Endothelial cell of umbilical vein (primary cell): ENCODE measurements around the gene NEK7. TPM values are rescaled to one million over a fixed set of nuclear protein-coding genes. Genes with fewer than 3 reads are reported as not detected.

Experiments
- BruUV-seq: library from RNA; stranded (reverse); fragments of 400-500 nt; replicated peaks from 2 replicates; lab custom pipeline; 2021; lab: Mats Ljungman, UMichigan
- CTCF ChIA-PET: fragments of 300-600, 350-600 bp; sonication (Branson Sonifier 250); formaldehyde crosslinking; loops from one replicate; lab custom pipeline; 2021; ENCODE audit warnings: antibody characterized with exemption, inconsistent platforms; lab: Charles Lee
- POLR2A ChIA-PET: fragments of 300-600, 350-600 bp; sonication (Branson Sonifier 250); formaldehyde crosslinking; loops from one replicate; lab custom pipeline; 2021; ENCODE audit warnings: antibody characterized with exemption, inconsistent platforms; lab: Charles Lee
- DNase-seq: peaks from one replicate; pipeline ENCODE4 v3.0.0-alpha.2; 2011; ENCODE audit warnings: low read depth, low spot score
- FAIRE-seq: peaks from 2 replicates; lab custom pipeline; 2011; peaks lifted over from hg19 to GRCh38; lab: Jason Lieb, UNC
- H2AFZ ChIP-seq: 2 replicates; pipeline ENCODE4 v1.6.0; 2012; ENCODE audit warnings: low read depth, low read length, control low read depth, inconsistent platforms
- H3K27ac ChIP-seq: 2 replicates; pipeline ENCODE4 v1.5.1; 2011; ENCODE audit warnings: low read depth, mild to moderate bottlenecking, control low read depth, low read length, moderate library complexity; ENCODE audit not compliant: insufficient read depth
- H3K27me3 ChIP-seq, 2 experiments: 2 replicates each; pipeline versions ENCODE4 v1.6.0 to v1.6.1; 2011; ENCODE audit warnings: low read length in 2 of 2, mixed read lengths in 1 of 2; ENCODE audit not compliant: control insufficient read depth in 2 of 2, insufficient read depth in 2 of 2
- H3K36me3 ChIP-seq, 2 experiments: 2 replicates in 1 of 2; 3 replicates in 1 of 2; pipeline ENCODE4 v1.5.1; 2011; ENCODE audit warnings: low read length in 2 of 2, mild to moderate bottlenecking in 1 of 2, moderate library complexity in 1 of 2; ENCODE audit not compliant: control insufficient read depth in 2 of 2, insufficient read depth in 2 of 2; ENCODE audit errors: extremely low read depth in 1 of 2
- H3K4me1 ChIP-seq: 3 replicates; pipeline ENCODE4 v1.5.1; 2011; ENCODE audit warnings: mild to moderate bottlenecking, low read length; ENCODE audit not compliant: control insufficient read depth, insufficient read depth; ENCODE audit errors: extremely low read depth
- H3K4me2 ChIP-seq: 2 replicates; pipeline ENCODE4 v1.6.1; 2011; ENCODE audit warnings: low read length, control low read depth, mixed read lengths; ENCODE audit not compliant: insufficient read depth
- H3K4me3 ChIP-seq, 3 experiments: fragments of 200-600 bp in 1 of 3; sonication (generic), shearing (Covaris generic) in 1 of 3; replicated peaks in 1 of 3; 2 replicates each; pipeline ENCODE4 v1.5.1; 2011 to 2016; ENCODE audit warnings: control low read depth in 3 of 3, low read length in 3 of 3, mild to moderate bottlenecking in 2 of 3, inconsistent platforms in 1 of 3, low read depth in 1 of 3, moderate library complexity in 1 of 3; ENCODE audit not compliant: insufficient read depth in 1 of 3
- H3K79me2 ChIP-seq: 2 replicates; pipeline ENCODE4 v1.6.0; 2012; ENCODE audit warnings: low read length, inconsistent platforms; ENCODE audit not compliant: control insufficient read depth, insufficient read depth
- H3K9ac ChIP-seq: replicated peaks from 2 replicates; pipeline ENCODE3; 2011; ENCODE audit warnings: low read length, control low read depth; ENCODE audit not compliant: insufficient read depth; ENCODE audit errors: extremely low read depth
- H3K9me1 ChIP-seq: replicated peaks from 3 replicates; pipeline ENCODE4 v1.6.0; 2011; ENCODE audit warnings: mild to moderate bottlenecking, low read length; ENCODE audit not compliant: control insufficient read depth, insufficient read depth; ENCODE audit errors: extremely low read depth
- H3K9me3 ChIP-seq: replicated peaks from 2 replicates; pipeline ENCODE4 v1.5.1; 2012; ENCODE audit warnings: low read length, inconsistent platforms; ENCODE audit not compliant: control insufficient read depth, insufficient read depth
- H4K20me1 ChIP-seq: replicated peaks from 2 replicates; pipeline ENCODE3; 2011; ENCODE audit warnings: mild to moderate bottlenecking, low read length; ENCODE audit not compliant: control insufficient read depth, insufficient read depth; ENCODE audit errors: extremely low read depth
- EZH2 ChIP-seq: IDR thresholded peaks from 2 replicates; pipeline ENCODE4 v1.6.1; 2012; ENCODE audit warnings: borderline replicate concordance, low read depth, mild to moderate bottlenecking, moderate library complexity, low read length, inconsistent platforms; ENCODE audit not compliant: severe bottlenecking
- FOS ChIP-seq: IDR thresholded peaks from 2 replicates; pipeline ENCODE4 v1.6.1; 2011; ENCODE audit warnings: mild to moderate bottlenecking, low read length, moderate library complexity, borderline replicate concordance; ENCODE audit not compliant: insufficient read depth
- POLR2A ChIP-seq: IDR thresholded peaks from 2 replicates; pipeline ENCODE4 v1.6.1; 2012; ENCODE audit warnings: low read depth, mild to moderate bottlenecking, control low read depth, low read length
- POLR2AphosphoS5 ChIP-seq: IDR thresholded peaks from 2 replicates; pipeline ENCODE4 v1.6.1; 2012; ENCODE audit warnings: low read depth, mild to moderate bottlenecking, control low read depth, low read length, moderate library complexity; ENCODE audit not compliant: insufficient read depth
- dilution Hi-C: fragments of 300-500 bp; cut with MboI; formaldehyde crosslinking; loops from one replicate; pipeline ENCODE4 v1.15.0; 2019; ENCODE audit warnings: low sequenced_read_pairs; ENCODE audit not compliant: extremely low pct_ligation_motif_present
- intact Hi-C: fragments of 100-400 bp; cut with micrococcal nuclease; formaldehyde crosslinking; loops from one replicate; pipeline ENCODE4 v1.10.0; 2022
- polyA plus RNA-seq, 4 experiments: library from polyadenylated mRNA; depleted of rRNA in 3 of 4; stranded (reverse) in 3 of 4; unstranded in 1 of 4; fragments of >200 nt; gene quantifications; 2 replicates each; pipeline versions ENCODE4 v1.2.1 to v1.2.3, GENCODE V29; 2011 to 2012; ENCODE audit warnings: missing spikeins in 1 of 4
- total RNA-seq: library from RNA; stranded (reverse); gene quantifications from 2 replicates; pipeline ENCODE4 v1.2.3, GENCODE V29; 2021
- TF ChIP-seq, protein P1 (sequence below): IDR thresholded peaks from 2 replicates; pipeline ENCODE4 v1.6.1; 2011; ENCODE audit not compliant: insufficient read depth, insufficient read length
- TF ChIP-seq, protein P2 (sequence below), 2 donors: IDR thresholded peaks; 1 replicate in 1 of 2; 2 replicates in 1 of 2; pipeline ENCODE4 v1.5.1; 2011; ENCODE audit warnings: low read length in 2 of 2, mild to moderate bottlenecking in 2 of 2, moderate library complexity in 2 of 2, control low read depth in 1 of 2, inconsistent platforms in 1 of 2, low read depth in 1 of 2; ENCODE audit not compliant: insufficient read depth in 1 of 2; ENCODE audit errors: extremely low read depth in 1 of 2

NEK7 gene
- total and polyA plus RNA-seq, 2 donors (not counting 3 experiments of a cell fraction or from before 2014, with no cell fraction given) = 22.6 to 45.7 TPM

DNA sequence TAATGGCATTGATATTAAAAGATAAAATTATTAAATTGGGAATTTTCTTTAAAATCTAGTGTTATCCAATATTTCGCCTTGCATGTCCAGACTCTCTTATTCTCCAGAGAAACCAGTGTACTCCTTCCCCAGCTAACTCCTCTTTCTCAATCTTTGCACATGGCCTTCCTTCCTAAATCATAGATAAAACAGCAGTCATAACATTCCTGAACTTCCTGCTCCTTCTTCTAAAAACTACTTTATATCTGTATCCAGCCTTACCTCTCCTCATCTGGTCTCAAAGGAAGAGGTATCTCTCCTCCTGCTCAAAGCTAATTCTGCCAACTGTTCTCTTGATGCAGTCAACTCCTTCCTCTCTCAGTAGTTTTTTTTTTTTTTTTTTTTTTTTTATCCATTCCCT lies 39.5 kb upstream of the NEK7 start:
- H3K27ac ChIP-seq = no peak overlapping the region
- DNase-seq = no peak
- no peak overlapping the region for H3K9ac ChIP-seq
- no peaks in the 10 kb centered on the region for H3K27me3 ChIP-seq
- no peaks in the 10 kb centered on the region for H3K36me3 ChIP-seq
- no peak for FAIRE-seq
- H3K79me2 ChIP-seq = no peaks in the 10 kb centered on the region
- H3K4me1 ChIP-seq = peaks cover 20% of the 10 kb centered on the region
- no peaks in the 10 kb centered on the region for H3K9me3 ChIP-seq
- ChIA-PET POLR2A (no interaction called here), CTCF (interaction anchor here (0.6 to 1.5 kb wide), 6 partner anchors 8 to 174 kb away, joined by 3 to 10 read pairs (median 4); no protein-coding TSS in a partner anchor)
- H2AFZ ChIP-seq = peak overlapping the region; percentile 17
- no peaks in the 10 kb centered on the region for H3K9me1 ChIP-seq
- dilution Hi-C loops (no loop called here), intact Hi-C loops (loop anchor here (2.0 kb wide), 1 partner anchor 16 kb away; no protein-coding TSS in a partner anchor)
- no TSS peak for BruUV-seq
- H4K20me1 ChIP-seq = no peaks in the 10 kb centered on the region
- TF ChIP-seq EZH2 (no peak), FOS (no peak), POLR2A (no peak), POLR2AphosphoS5 (no peak)
- TF ChIP-seq, protein P1, sequence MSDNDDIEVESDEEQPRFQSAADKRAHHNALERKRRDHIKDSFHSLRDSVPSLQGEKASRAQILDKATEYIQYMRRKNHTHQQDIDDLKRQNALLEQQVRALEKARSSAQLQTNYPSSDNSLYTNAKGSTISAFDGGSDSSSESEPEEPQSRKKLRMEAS = no peak
- H3K4me3 ChIP-seq = no peak overlapping the region
- no peak overlapping the region for H3K4me2 ChIP-seq

DNA sequence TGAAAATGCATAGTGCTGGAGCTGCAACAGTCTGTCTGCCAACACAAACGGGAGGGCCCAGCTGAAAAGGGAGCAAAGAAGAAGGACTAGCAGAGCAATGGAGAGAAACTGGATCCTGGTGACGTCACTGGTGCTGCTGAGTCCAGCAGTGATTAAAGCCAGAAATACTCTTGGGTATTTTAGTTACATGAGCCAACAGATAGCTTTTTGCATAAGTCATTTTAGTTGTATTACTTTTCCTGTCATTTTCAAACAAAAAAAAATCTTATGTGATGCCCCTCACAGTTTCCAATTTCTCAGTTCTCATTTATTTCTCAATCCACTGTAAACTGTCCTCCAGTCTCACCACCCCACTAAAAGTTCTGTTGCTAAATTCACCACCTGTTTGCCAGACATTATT lies 38.7 kb upstream of the NEK7 start:
- H3K4me3 ChIP-seq = no peak overlapping the region
- TF ChIP-seq, protein P2, sequence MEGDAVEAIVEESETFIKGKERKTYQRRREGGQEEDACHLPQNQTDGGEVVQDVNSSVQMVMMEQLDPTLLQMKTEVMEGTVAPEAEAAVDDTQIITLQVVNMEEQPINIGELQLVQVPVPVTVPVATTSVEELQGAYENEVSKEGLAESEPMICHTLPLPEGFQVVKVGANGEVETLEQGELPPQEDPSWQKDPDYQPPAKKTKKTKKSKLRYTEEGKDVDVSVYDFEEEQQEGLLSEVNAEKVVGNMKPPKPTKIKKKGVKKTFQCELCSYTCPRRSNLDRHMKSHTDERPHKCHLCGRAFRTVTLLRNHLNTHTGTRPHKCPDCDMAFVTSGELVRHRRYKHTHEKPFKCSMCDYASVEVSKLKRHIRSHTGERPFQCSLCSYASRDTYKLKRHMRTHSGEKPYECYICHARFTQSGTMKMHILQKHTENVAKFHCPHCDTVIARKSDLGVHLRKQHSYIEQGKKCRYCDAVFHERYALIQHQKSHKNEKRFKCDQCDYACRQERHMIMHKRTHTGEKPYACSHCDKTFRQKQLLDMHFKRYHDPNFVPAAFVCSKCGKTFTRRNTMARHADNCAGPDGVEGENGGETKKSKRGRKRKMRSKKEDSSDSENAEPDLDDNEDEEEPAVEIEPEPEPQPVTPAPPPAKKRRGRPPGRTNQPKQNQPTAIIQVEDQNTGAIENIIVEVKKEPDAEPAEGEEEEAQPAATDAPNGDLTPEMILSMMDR (IDR thresholded peaks at IDR 0.05; ENCODE audit: extremely low read depth in 1 of 2, insufficient read depth in 1 of 2, low read depth in 1 of 2, low read length in 2 of 2) = no peak
- TF ChIP-seq, protein P1 = no peak
- no peak for TF ChIP-seq POLR2AphosphoS5
- H3K9ac ChIP-seq = no peak overlapping the region
- H2AFZ ChIP-seq = no peak overlapping the region
- no peak overlapping the region for H3K27ac ChIP-seq
- H3K4me1 ChIP-seq = peaks cover 29% of the 10 kb centered on the region
- DNase-seq = peak; percentile 24
- intact Hi-C loops = no loop called here
- dilution Hi-C loops = no loop called here
- no peaks in the 10 kb centered on the region for H3K9me3 ChIP-seq
- H3K36me3 ChIP-seq = no peaks in the 10 kb centered on the region
- no peaks in the 10 kb centered on the region for H3K79me2 ChIP-seq
- no peak overlapping the region for H3K4me2 ChIP-seq
- H3K9me1 ChIP-seq = no peaks in the 10 kb centered on the region
- ChIA-PET POLR2A (no interaction called here), CTCF (interaction anchor here (1.1 to 1.2 kb wide), 3 partner anchors 27 to 173 kb away, joined by 3 to 5 read pairs (median 4); no protein-coding TSS in a partner anchor)
- no peaks in the 10 kb centered on the region for H4K20me1 ChIP-seq
- no peak for FAIRE-seq
- no peaks in the 10 kb centered on the region for H3K27me3 ChIP-seq
- no TSS peak for BruUV-seq
